Left lung (tissue), 10 donors: Measurements from ENCODE around the gene NEGR1. TPM values are rescaled to one million over a fixed set of nuclear protein-coding genes. Genes with fewer than 3 reads are reported as not detected.

Source experiments
- ATAC-seq: fragments of 200-7000 bp; cut with Tn5 transposase; one replicate; pipeline ENCODE4 v1.9.1; 2020; ENCODE audit warnings: moderate library complexity
- DNase-seq, 4 donors: peaks; one replicate each; pipeline ENCODE4 v3.0.0-alpha.2; 2013 to 2020
- H3K27ac ChIP-seq, 2 donors: fragments of 200-600 bp; sonication (generic) in 1 of 2; one replicate each; pipeline versions ENCODE4 v1.5.0 to v1.8.0; 2020 to 2021
- H3K27me3 ChIP-seq, 2 donors: fragments of 200-600 bp; sonication (generic) in 1 of 2; one replicate each; pipeline versions ENCODE4 v1.5.0 to v1.8.0; 2020 to 2021
- H3K36me3 ChIP-seq, 2 donors: fragments of 200-600 bp; sonication (generic) in 1 of 2; one replicate each; pipeline versions ENCODE4 v1.5.0 to v1.8.0; 2020 to 2021
- H3K4me1 ChIP-seq, 2 donors: fragments of 200-600 bp; one replicate each; pipeline ENCODE4 v1.8.0; 2021
- H3K4me3 ChIP-seq, 2 donors: fragments of 200-600 bp; sonication (generic) in 1 of 2; one replicate each; pipeline versions ENCODE4 v1.5.0 to v1.8.0; 2020 to 2021; ENCODE audit warnings: mild to moderate bottlenecking in 1 of 2
- H3K9me3 ChIP-seq, 2 donors: fragments of 200-600 bp; sonication (generic) in 1 of 2; one replicate each; pipeline versions ENCODE4 v1.5.0 to v1.8.0; 2020 to 2021
- intact Hi-C, 2 donors: fragments of 100-400 bp; cut with DNase I; formaldehyde crosslinking; loops; one replicate each; pipeline versions ENCODE4 v1.11.2 to v1.14.2; 2022
- polyA plus RNA-seq, 6 donors: library from polyadenylated mRNA; unstranded; fragments of 120-200 nt; gene quantifications; one replicate each; pipeline ENCODE4 v1.2.1, GENCODE V29; 2013; ENCODE audit not compliant: insufficient read length in 6 of 6
- total RNA-seq, 2 donors: library from RNA; stranded (reverse); fragmentation: NEBNext Ultra II Directional; extraction: Animal tissue kit (Norgen Biotek cat#: 25700); gene quantifications; one replicate each; pipeline ENCODE4 v1.2.1, GENCODE V29; 2021
- TF ChIP-seq, protein P1 (sequence below), 2 donors: fragments of 200-600 bp; sonication (generic) in 1 of 2; IDR thresholded peaks; one replicate each; pipeline versions ENCODE4 v1.5.0 to v1.8.0; 2021; ENCODE audit warnings: antibody characterized with exemption in 2 of 2
- donor health status: DM: no; HTN: yes; CAD: no.
- donor health status: DM: no; HTN: no; CAD: no.

Gene NEGR1
- total and polyA plus RNA-seq, 8 donors = 2.4 to 5.7 (median 3.5) TPM

DNA sequence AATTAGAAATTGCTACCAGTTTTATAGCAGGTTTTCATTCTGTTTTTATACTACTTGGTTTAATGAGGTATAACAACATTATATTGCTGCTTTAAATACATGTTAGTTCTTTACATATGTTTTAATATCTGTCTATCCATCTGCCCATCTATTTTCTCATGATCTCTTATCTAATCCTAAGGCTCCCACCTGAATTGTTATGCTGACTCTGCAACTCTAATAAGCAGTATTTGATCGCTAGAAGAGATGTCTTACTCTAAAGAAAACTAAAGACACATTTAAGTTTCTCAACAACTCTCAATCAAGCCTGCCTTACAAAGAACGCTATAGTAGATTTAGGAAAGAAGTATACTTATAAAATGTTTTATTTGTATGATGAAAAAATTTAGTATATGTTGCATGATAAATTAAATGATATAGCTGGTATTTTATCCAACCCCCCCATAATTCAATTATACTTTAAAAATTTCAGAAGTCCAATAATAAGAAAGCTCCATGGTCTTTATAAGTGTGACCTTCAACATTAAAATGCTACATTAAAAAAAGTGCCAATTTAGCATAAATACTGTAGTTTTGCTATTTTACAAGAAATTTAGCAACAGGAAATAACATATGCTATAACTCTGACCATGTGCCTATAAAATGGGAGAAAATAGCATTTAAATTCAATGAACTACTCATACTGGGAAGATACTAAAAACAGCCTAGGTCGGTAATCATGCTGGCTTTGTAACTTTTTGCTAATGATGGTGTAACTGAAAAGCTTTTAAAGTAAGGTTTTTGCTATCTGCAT, 180.3 kb downstream of the NEGR1 start:
- DNase-seq (no peak), ATAC-seq (no peak)
- Histone ChIP-seq H3K27ac (no peak overlapping the region), H3K36me3 (no peaks in the 10 kb centered on the region), H3K4me3 (no peak overlapping the region), H3K9me3 (no peaks in the 10 kb centered on the region), H3K4me1 (no peaks in the 10 kb centered on the region), H3K27me3 (no peaks in the 10 kb centered on the region)
- intact Hi-C loops = no loop called here
- TF ChIP-seq, protein P1, sequence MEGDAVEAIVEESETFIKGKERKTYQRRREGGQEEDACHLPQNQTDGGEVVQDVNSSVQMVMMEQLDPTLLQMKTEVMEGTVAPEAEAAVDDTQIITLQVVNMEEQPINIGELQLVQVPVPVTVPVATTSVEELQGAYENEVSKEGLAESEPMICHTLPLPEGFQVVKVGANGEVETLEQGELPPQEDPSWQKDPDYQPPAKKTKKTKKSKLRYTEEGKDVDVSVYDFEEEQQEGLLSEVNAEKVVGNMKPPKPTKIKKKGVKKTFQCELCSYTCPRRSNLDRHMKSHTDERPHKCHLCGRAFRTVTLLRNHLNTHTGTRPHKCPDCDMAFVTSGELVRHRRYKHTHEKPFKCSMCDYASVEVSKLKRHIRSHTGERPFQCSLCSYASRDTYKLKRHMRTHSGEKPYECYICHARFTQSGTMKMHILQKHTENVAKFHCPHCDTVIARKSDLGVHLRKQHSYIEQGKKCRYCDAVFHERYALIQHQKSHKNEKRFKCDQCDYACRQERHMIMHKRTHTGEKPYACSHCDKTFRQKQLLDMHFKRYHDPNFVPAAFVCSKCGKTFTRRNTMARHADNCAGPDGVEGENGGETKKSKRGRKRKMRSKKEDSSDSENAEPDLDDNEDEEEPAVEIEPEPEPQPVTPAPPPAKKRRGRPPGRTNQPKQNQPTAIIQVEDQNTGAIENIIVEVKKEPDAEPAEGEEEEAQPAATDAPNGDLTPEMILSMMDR (IDR thresholded peaks at IDR 0.05) = no peak

DNA sequence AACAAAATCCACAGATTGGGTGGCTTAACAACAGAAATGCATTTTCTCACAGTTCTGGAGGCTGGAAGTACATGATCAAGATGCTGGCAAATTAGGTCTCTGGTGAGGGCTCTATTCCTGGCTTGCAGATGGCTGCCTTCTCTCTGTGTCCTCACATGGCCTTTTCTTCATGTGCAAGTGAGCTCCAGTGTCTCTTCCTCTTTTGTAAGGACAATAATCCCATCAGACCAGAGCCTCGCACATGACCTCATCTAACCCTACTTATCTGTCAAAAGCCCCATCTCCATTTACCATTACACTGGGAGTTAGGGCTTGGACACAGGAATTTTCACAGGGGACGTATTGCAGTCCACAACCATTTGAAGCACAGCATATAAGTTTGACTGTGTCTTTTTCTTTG, 181.6 kb downstream of the NEGR1 start:
- intact Hi-C loops = no loop called here
- Histone ChIP-seq H3K4me3 (no peak overlapping the region), H3K4me1 (no peaks in the 10 kb centered on the region), H3K27ac (no peak overlapping the region), H3K36me3 (no peaks in the 10 kb centered on the region), H3K27me3 (no peaks in the 10 kb centered on the region), H3K9me3 (no peaks in the 10 kb centered on the region)
- TF ChIP-seq, protein P1 (IDR thresholded peaks at IDR 0.05) = no peak
- no peak for DNase-seq
- no peak for ATAC-seq

DNA sequence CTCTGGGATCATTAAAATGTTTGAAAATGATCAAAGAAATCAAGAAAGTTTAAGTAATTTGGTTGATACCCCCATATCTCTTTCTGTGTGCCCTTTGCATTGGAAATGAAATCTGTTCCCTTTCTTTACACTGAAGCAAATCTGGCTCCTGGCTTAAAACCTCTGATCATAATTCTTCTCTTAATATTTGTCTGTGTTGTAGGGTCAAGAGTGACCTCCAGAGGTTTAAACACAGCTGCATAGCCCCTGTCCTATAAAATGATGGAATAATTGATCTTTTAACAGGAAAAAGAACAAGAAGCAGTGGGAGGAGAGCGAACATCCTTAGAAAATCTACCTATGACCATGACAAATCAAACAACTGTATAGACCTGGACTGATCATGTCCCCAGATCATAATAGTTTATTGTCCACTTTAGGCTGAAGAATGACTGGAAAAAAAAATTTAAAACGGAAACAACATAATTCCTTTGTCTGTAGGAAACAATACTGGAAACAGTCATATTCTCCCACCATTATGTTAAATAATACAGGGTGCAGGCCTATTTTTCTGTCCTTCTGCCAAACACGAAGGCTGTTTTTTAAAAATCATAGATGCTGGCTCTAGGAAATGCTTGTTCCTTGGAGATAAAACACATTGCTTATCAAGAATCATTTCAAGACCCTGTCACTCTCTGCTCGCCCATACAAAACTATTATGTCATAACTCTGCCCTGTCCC, 184.3 kb downstream of the NEGR1 start:
- H3K4me1 ChIP-seq = no peaks in the 10 kb centered on the region
- no peaks in the 10 kb centered on the region for H3K9me3 ChIP-seq
- ATAC-seq (no peak), DNase-seq (no peak)
- H3K4me3 ChIP-seq = no peak overlapping the region
- TF ChIP-seq, protein P1 (IDR thresholded peaks at IDR 0.05) = no peak
- H3K27ac ChIP-seq = no peak overlapping the region
- no peaks in the 10 kb centered on the region for H3K36me3 ChIP-seq
- intact Hi-C loops = no loop called here
- H3K27me3 ChIP-seq = no peaks in the 10 kb centered on the region

GRCh38 chr1:72094209-72094608, 188.1 kb downstream of the NEGR1 start:
- Histone ChIP-seq H3K4me3 (no peak overlapping the region), H3K27ac (no peak overlapping the region), H3K27me3 (no peaks in the 10 kb centered on the region), H3K36me3 (no peaks in the 10 kb centered on the region), H3K4me1 (no peaks in the 10 kb centered on the region), H3K9me3 (no peaks in the 10 kb centered on the region)
- TF ChIP-seq, protein P1 (IDR thresholded peaks at IDR 0.05) = no peak
- intact Hi-C loops = no loop called here
- no peak for ATAC-seq
- no peak for DNase-seq

- intact Hi-C loops = no loop called here
- no peaks in the 10 kb centered on the region for H3K36me3 ChIP-seq
- TF ChIP-seq, protein P1 (IDR thresholded peaks at IDR 0.05) = no peak
- no peaks in the 10 kb centered on the region for H3K27me3 ChIP-seq
- no peak for ATAC-seq
- H3K4me3 ChIP-seq = no peak overlapping the region
- H3K27ac ChIP-seq = no peak overlapping the region
- no peaks in the 10 kb centered on the region for H3K4me1 ChIP-seq
- no peaks in the 10 kb centered on the region for H3K9me3 ChIP-seq
- DNase-seq = no peak
Observed at GRCh38 chr1:72086394-72086793, 195.9 kb downstream of the NEGR1 start.
